Fibroblast of the aortic adventitia (primary cell): ENCODE data around the gene IGSF9. TPM values are rescaled to one million over a fixed set of nuclear protein-coding genes. Genes with fewer than 3 reads are reported as not detected.

ENCODE experiments used
- DNase-seq: peaks from one replicate; pipeline ENCODE4 v3.0.0-alpha.2; 2010; ENCODE audit warnings: low read depth
- H3K4me3 ChIP-seq: 2 replicates; pipeline ENCODE4 v1.5.1; 2011; ENCODE audit warnings: low read depth, mild to moderate bottlenecking, control low read depth, low read length, moderate library complexity
- total RNA-seq: library from RNA; depleted of rRNA; stranded (reverse); fragments of >200 nt; gene quantifications from 2 replicates; pipeline ENCODE4 v1.2.3, GENCODE V29; 2012; ENCODE audit warnings: low replicate concordance
- TF ChIP-seq, protein P1 (sequence below): IDR thresholded peaks from 2 replicates; pipeline ENCODE4 v1.5.1; 2011; ENCODE audit warnings: mild to moderate bottlenecking, low read length, control low read depth, inconsistent platforms; ENCODE audit not compliant: insufficient read depth

Gene IGSF9
- total RNA-seq, 1 donor = not detected

- no peak for DNase-seq
- TF ChIP-seq, protein P1, sequence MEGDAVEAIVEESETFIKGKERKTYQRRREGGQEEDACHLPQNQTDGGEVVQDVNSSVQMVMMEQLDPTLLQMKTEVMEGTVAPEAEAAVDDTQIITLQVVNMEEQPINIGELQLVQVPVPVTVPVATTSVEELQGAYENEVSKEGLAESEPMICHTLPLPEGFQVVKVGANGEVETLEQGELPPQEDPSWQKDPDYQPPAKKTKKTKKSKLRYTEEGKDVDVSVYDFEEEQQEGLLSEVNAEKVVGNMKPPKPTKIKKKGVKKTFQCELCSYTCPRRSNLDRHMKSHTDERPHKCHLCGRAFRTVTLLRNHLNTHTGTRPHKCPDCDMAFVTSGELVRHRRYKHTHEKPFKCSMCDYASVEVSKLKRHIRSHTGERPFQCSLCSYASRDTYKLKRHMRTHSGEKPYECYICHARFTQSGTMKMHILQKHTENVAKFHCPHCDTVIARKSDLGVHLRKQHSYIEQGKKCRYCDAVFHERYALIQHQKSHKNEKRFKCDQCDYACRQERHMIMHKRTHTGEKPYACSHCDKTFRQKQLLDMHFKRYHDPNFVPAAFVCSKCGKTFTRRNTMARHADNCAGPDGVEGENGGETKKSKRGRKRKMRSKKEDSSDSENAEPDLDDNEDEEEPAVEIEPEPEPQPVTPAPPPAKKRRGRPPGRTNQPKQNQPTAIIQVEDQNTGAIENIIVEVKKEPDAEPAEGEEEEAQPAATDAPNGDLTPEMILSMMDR = no peak
Measured at GRCh38 chr1:159941591-159942560, 3.5 kb downstream of the IGSF9 start.

DNA sequence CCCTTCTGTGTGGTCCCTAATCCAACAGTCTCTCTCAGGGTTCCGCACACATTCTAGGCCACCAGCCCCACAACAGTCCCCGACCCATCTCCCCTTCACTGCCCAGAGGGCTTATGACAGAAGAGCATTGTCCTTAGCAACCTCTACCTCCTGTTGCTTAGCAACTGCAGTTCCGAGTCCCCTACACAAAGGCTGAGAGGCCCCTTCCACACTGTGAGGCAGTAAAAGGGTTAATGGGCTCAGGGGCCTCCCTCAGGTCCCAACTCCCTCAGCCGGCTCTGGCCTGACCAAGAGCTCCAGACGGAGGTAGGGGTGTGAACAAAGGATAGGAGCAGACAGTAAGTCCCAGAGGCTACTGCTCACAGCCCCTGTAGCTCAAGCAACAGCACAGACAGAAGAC lies 4.3 kb downstream of the IGSF9 start:
- no peak for DNase-seq
- H3K4me3 ChIP-seq = no peak overlapping the region
- TF ChIP-seq, protein P1 = no peak

More at GRCh38 chr1:159941591-159942560, 3.5 kb downstream of the IGSF9 start:
- H3K4me3 ChIP-seq = no peak overlapping the region

DNA sequence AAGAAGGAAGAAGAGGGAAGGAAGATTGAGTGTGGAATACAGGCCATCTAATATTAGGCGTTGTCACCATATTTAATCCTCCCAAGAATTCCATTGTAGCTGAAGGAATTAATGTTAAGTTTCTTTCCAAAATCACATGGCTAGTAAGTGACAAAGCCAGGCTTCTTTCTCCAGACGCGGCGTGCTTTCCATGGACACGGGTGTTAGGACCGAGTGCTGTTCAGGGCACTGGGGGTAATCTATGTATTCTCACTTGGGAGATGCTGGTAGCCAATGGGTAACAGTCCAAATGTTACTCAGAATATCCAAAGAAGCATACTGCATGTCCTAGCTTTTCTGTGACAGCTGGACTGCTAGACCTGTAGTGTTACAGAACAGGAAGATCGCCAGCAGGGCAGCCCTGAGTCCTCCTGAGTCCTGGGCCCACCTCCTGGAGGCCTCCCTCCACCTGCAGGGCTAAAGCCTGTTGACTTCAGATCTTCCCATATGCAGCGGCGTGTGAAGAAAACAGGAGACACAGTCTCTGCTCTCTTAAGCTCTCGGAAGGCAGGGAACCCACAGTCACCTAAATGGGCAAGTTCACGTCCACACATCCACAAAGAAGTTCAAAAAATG lies 5.3 kb downstream of the IGSF9 start:
- TF ChIP-seq, protein P1 = no peak
- no peak overlapping the region for H3K4me3 ChIP-seq
- no peak for DNase-seq

DNA sequence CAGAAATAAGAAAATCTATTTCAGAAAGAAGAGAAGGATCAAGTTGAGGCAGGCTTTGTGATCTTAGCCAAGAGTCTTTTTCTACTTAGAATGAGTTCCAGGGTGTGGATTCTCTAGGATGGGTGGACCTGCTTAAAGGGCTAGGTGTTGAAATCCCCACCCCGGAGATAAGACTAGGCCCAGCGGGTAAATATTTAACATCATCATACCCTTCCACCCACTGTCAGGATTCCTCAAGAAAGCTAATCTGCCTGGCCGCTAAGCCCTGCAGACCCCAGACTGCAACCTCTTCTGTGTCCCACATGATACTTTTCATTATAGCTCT lies 5.8 kb downstream of the IGSF9 start:
- DNase-seq = no peak
- TF ChIP-seq, protein P1 = no peak
- no peak overlapping the region for H3K4me3 ChIP-seq

GRCh38 chr1:159938905-159939677 lies 6.3 kb downstream of the IGSF9 start:
- TF ChIP-seq, protein P1 = no peak
- H3K4me3 ChIP-seq = no peak overlapping the region
- DNase-seq = no peak

GRCh38 chr1:159938211-159938852 lies 7.1 kb downstream of the IGSF9 start:
- H3K4me3 ChIP-seq = no peak overlapping the region
- DNase-seq = no peak
- TF ChIP-seq, protein P1 = no peak
